Subcutaneous abdominal adipose tissue (tissue), 5 donors: ENCODE measurements around the gene SORCS2.

Experiments used
- H3K27ac ChIP-seq: one replicate; pipeline ENCODE4 v1.7.0; 2013; ENCODE audit warnings: low read depth, mild to moderate bottlenecking, inconsistent platforms, low read length, moderate library complexity
- H3K27me3 ChIP-seq, 5 donors: one replicate each; pipeline ENCODE4 v1.7.0; 2013; ENCODE audit warnings: low read length in 5 of 5, inconsistent platforms in 1 of 5; ENCODE audit not compliant: control insufficient read depth in 5 of 5, insufficient read depth in 4 of 5
- H3K36me3 ChIP-seq, 5 donors: one replicate each; pipeline ENCODE4 v1.7.0; 2013; ENCODE audit warnings: low read length in 5 of 5; ENCODE audit not compliant: control insufficient read depth in 5 of 5, insufficient read depth in 5 of 5
- H3K4me1 ChIP-seq, 5 donors: one replicate each; pipeline ENCODE4 v1.7.0; 2013; ENCODE audit warnings: low read length in 5 of 5, mild to moderate bottlenecking in 3 of 5, moderate library complexity in 1 of 5; ENCODE audit not compliant: control insufficient read depth in 5 of 5, insufficient read depth in 5 of 5
- H3K4me3 ChIP-seq, 5 donors: one replicate each; pipeline ENCODE4 v1.7.0; 2013; ENCODE audit warnings: low read length in 5 of 5, low read depth in 1 of 5
- H3K9ac ChIP-seq, 5 donors: one replicate each; pipeline ENCODE4 v1.7.0; 2013; ENCODE audit warnings: low read length in 5 of 5, mild to moderate bottlenecking in 4 of 5, moderate library complexity in 3 of 5
- H3K9me3 ChIP-seq, 5 donors: one replicate each; pipeline ENCODE4 v1.7.0; 2013; ENCODE audit warnings: low read length in 5 of 5; ENCODE audit not compliant: control insufficient read depth in 5 of 5
- donor health status: healthy.
- donor health status: healthy.
- donor health status: healthy.
- donor health status: healthy.
- donor health status: healthy.

Gene SORCS2

GRCh38 chr4:7411491-7411890 lies 219.2 kb downstream of the SORCS2 start:
- H3K27ac ChIP-seq, result no peak overlapping the region
- H3K9ac ChIP-seq, result no peak overlapping the region
- H3K36me3 ChIP-seq, result no peaks in the 10 kb centered on the region
- H3K9me3 ChIP-seq, result peaks cover 0 to 17% (median 8%) of the 10 kb centered on the region in 5 donors
- H3K27me3 ChIP-seq, result peaks cover 0 to 23% (median 10%) of the 10 kb centered on the region in 5 donors
- no peaks in the 10 kb centered on the region for H3K4me1 ChIP-seq
- H3K4me3 ChIP-seq, result no peak overlapping the region

GRCh38 chr4:7411896-7412553 lies 219.7 kb downstream of the SORCS2 start:
- Histone ChIP-seq H3K9me3 (peaks cover 0 to 20% (median 8%) of the 10 kb centered on the region in 5 donors), H3K9ac (no peak overlapping the region), H3K27me3 (peaks cover 0 to 27% (median 12%) of the 10 kb centered on the region in 5 donors), H3K4me1 (no peaks in the 10 kb centered on the region), H3K36me3 (no peaks in the 10 kb centered on the region), H3K27ac (no peak overlapping the region), H3K4me3 (no peak overlapping the region)

- Histone ChIP-seq H3K9me3 (peaks cover 0 to 20% (median 7%) of the 10 kb centered on the region in 5 donors), H3K36me3 (no peaks in the 10 kb centered on the region), H3K9ac (no peak overlapping the region), H3K27me3 (peaks cover 0 to 27% (median 12%) of the 10 kb centered on the region in 5 donors), H3K4me3 (no peak overlapping the region), H3K4me1 (no peaks in the 10 kb centered on the region), H3K27ac (no peak overlapping the region)
Measured at GRCh38 chr4:7412554-7412912, 220.2 kb downstream of the SORCS2 start.

- Histone ChIP-seq H3K27me3 (peaks cover 0 to 27% (median 12%) of the 10 kb centered on the region in 5 donors), H3K27ac (no peak overlapping the region), H3K9ac (no peak overlapping the region), H3K4me1 (no peaks in the 10 kb centered on the region), H3K36me3 (no peaks in the 10 kb centered on the region), H3K9me3 (peaks cover 0 to 20% (median 8%) of the 10 kb centered on the region in 5 donors), H3K4me3 (no peak overlapping the region)
Measured at GRCh38 chr4:7414046-7414445, 221.7 kb downstream of the SORCS2 start.

GRCh38 chr4:7414736-7415510 lies 222.6 kb downstream of the SORCS2 start:
- H3K4me3 ChIP-seq, result no peak overlapping the region
- H3K4me1 ChIP-seq, result no peaks in the 10 kb centered on the region
- H3K27me3 ChIP-seq, result peaks cover 0 to 29% (median 12%) of the 10 kb centered on the region in 5 donors
- H3K9me3 ChIP-seq, result peaks cover 0 to 11% (median 8%) of the 10 kb centered on the region in 5 donors
- no peak overlapping the region for H3K9ac ChIP-seq
- no peaks in the 10 kb centered on the region for H3K36me3 ChIP-seq
- H3K27ac ChIP-seq, result no peak overlapping the region

- H3K27me3 ChIP-seq, result peaks cover 0 to 35% (median 12%) of the 10 kb centered on the region in 5 donors
- peaks cover 0 to 10% (median 8%) of the 10 kb centered on the region in 5 donors for H3K9me3 ChIP-seq
- H3K4me3 ChIP-seq, result no peak overlapping the region
- no peak overlapping the region for H3K9ac ChIP-seq
- no peaks in the 10 kb centered on the region for H3K36me3 ChIP-seq
- H3K27ac ChIP-seq, result no peak overlapping the region
- no peaks in the 10 kb centered on the region for H3K4me1 ChIP-seq
Measured at GRCh38 chr4:7415927-7416686, 223.8 kb downstream of the SORCS2 start.

GRCh38 chr4:7416745-7417432 lies 224.6 kb downstream of the SORCS2 start:
- Histone ChIP-seq H3K36me3 (no peaks in the 10 kb centered on the region), H3K27me3 (peaks cover 0 to 30% (median 10%) of the 10 kb centered on the region in 5 donors), H3K9ac (no peak overlapping the region), H3K4me1 (no peaks in the 10 kb centered on the region), H3K27ac (no peak overlapping the region), H3K9me3 (peaks cover 0 to 10% (median 8%) of the 10 kb centered on the region in 5 donors), H3K4me3 (no peak overlapping the region)

GRCh38 chr4:7417639-7418038 lies 225.3 kb downstream of the SORCS2 start:
- H3K4me1 ChIP-seq, result no peaks in the 10 kb centered on the region
- no peak overlapping the region for H3K4me3 ChIP-seq
- peaks cover 0 to 23% (median 6%) of the 10 kb centered on the region in 5 donors for H3K27me3 ChIP-seq
- no peaks in the 10 kb centered on the region for H3K36me3 ChIP-seq
- H3K9me3 ChIP-seq, result peaks cover 0 to 10% (median 8%) of the 10 kb centered on the region in 5 donors
- no peak overlapping the region for H3K9ac ChIP-seq
- H3K27ac ChIP-seq, result no peak overlapping the region

- no peak overlapping the region for H3K9ac ChIP-seq
- H3K27me3 ChIP-seq, result peaks cover 0 to 22% (median 3%) of the 10 kb centered on the region in 5 donors
- no peak overlapping the region for H3K4me3 ChIP-seq
- H3K4me1 ChIP-seq, result no peaks in the 10 kb centered on the region
- H3K9me3 ChIP-seq, result peaks cover 0 to 10% (median 8%) of the 10 kb centered on the region in 5 donors
- no peak overlapping the region for H3K27ac ChIP-seq
- no peaks in the 10 kb centered on the region for H3K36me3 ChIP-seq
Measured at GRCh38 chr4:7418131-7418943, 226.0 kb downstream of the SORCS2 start.
